H1 (cell line): ENCODE measurements around the gene RAB14.

Source experiments
- CHD2 ChIP-seq: IDR thresholded peaks from 2 replicates; pipeline ENCODE4 v1.6.1; 2012; ENCODE audit warnings: low read length, improper control_type of control experiment
- CTCF ChIP-seq, 3 experiments: IDR thresholded peaks; 1 replicate in 2 of 3; 2 replicates in 1 of 3; pipeline versions ENCODE4 v1.5.1 to v1.6.1; 2011; ENCODE audit warnings: low read length in 3 of 3, mild to moderate bottlenecking in 3 of 3, inconsistent platforms in 2 of 3, low read depth in 1 of 3, moderate library complexity in 1 of 3; ENCODE audit not compliant: insufficient read depth in 1 of 3; ENCODE audit errors: control extremely low read depth in 1 of 3
- MAX ChIP-seq: IDR thresholded peaks from 2 replicates; pipeline ENCODE4 v1.6.1; 2012; ENCODE audit warnings: inconsistent platforms
- POLR2AphosphoS5 ChIP-seq: IDR thresholded peaks from 2 replicates; pipeline ENCODE4 v1.6.1; 2011; ENCODE audit warnings: low read depth, low read length
- TAF1 ChIP-seq: IDR thresholded peaks from 2 replicates; pipeline ENCODE4 v1.6.1; 2011; ENCODE audit warnings: mild to moderate bottlenecking, low read depth, low read length
- TF ChIP-seq, protein P1 (sequence below): IDR thresholded peaks from 2 replicates; pipeline ENCODE4 v1.6.1; 2012; ENCODE audit warnings: low read length, inconsistent platforms

DNA sequence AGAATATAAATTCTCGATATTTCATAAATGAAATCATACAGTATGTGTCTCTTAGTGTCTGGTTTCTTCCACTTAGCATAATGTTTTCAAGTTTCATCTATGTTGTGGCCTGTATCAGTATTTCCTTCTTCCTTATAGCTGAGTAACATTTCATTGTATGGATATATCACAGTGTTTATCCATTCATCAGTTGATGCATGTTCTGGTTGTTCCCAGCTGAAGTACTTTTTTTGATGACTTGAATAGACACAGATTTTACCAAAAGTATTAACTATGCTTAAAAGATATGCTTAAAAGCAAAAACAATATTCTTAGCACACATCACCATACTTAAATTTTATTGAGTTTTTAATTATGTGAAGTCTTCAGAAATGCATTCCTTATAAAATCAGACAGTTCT, 12.7 kb downstream of the RAB14 start:
- TF ChIP-seq MAX (no peak), TAF1 (no peak), CTCF (IDR thresholded peaks at IDR 0.05; ENCODE audit: control extremely low read depth in 1 of 3, insufficient read depth in 1 of 3, low read depth in 1 of 3, low read length in 3 of 3) (no peak), POLR2AphosphoS5 (no peak), CHD2 (no peak)
- TF ChIP-seq, protein P1, sequence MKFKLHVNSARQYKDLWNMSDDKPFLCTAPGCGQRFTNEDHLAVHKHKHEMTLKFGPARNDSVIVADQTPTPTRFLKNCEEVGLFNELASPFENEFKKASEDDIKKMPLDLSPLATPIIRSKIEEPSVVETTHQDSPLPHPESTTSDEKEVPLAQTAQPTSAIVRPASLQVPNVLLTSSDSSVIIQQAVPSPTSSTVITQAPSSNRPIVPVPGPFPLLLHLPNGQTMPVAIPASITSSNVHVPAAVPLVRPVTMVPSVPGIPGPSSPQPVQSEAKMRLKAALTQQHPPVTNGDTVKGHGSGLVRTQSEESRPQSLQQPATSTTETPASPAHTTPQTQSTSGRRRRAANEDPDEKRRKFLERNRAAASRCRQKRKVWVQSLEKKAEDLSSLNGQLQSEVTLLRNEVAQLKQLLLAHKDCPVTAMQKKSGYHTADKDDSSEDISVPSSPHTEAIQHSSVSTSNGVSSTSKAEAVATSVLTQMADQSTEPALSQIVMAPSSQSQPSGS, result no peak
